ENCODE results near the gene SLC8A3.

DNA sequence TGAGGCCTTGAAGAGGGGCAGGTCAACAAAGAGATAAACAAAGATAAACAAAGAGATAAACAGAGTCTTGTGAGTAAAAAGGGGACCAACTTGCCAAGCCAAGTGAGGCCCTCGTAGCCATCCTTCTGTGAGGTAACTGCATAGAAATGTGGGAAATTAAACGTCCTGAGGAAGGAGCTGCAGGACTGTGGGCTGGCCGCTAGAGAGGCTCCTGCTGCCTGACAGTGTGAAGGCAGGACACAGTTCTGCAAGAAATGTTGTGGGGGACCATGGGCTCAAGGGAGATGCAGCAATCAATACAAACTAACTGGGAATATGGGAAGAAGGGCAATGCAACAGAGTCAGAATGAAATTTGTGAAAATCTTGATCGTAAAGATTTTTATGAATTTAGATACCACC is 91.9 kb downstream of the SLC8A3 start:
- TF ChIP-seq HMGXB4 (CRISPR knock-in tag; IDR thresholded peaks at IDR 0.05) (no peak), TEAD4 (IDR thresholded peaks at IDR 0.05; ENCODE audit: low read length) (no peak), TEAD4 (CRISPR knock-in tag; IDR thresholded peaks at IDR 0.05; ENCODE audit: borderline replicate concordance) (no peak), EP300 (IDR thresholded peaks at IDR 0.05; ENCODE audit: low read length) (no peak), HDAC3 (IDR thresholded peaks at IDR 0.05; ENCODE audit: borderline replicate concordance, partially characterized antibody) (no peak)
